Ecto neural progenitor cell (in vitro differentiated cells): Measurements from ENCODE around the gene MACROH2A1.

Source experiments
- DNase-seq: peaks from one replicate; pipeline ENCODE4 v3.0.0-alpha.2; 2018; ENCODE audit warnings: low spot score

MACROH2A1 gene

DNA sequence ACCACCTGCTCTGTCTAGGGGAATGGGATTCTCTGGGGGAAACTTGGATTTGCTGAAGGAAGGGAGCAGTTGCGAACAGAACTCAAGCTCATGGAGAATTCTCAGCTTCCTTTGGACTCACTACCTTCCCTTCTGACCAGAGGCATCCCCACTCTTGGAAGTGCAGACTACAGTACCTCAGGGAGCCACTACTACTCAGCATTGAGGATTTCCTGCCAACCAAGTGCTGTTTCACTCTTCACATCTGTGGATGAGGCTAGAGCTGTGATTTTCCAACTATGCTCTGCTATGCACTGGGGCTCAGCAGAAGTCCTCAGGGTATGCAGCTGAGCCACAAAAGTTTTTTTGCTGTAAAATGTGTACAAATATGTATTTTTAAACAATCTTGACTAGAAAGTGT lies 43.9 kb downstream of the MACROH2A1 start:
- DNase-seq: no peak

DNA sequence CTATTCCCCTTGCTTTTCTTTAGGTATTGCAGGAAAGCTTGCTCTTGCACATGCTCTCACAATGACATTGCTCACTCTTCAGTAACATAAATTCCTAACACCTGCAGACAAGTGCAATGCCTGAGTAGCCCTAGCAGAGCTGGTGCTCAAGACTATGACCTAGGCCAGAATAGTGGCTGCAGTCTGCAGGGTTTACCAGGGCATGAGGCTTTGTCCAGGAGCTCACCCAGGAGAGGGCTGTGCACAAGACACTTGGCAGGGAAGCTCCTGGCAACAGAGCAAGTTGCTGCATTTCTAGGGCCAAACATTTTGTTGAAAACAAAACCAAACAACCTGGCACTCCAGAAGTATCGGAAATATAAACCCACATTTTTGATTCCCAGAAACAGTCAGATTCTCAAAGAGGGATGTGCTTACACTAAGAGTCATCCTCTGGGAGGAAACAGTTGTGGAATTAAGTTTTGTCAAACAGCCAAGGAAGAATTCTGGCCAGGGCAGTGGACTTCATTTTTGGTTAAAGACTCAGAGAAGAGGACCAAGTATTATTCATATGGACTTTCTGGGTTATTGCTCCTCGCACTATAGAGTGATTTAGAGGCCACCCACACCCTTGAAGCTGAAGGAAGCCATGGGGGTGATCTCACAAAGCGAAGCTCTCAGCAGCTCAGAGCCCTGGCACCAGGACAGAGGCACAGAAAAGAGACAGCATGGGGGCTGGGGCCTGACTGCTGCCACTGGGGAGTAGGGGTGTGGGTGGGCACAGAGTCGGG lies 44.9 kb downstream of the MACROH2A1 start:
- no peak for DNase-seq

DNA sequence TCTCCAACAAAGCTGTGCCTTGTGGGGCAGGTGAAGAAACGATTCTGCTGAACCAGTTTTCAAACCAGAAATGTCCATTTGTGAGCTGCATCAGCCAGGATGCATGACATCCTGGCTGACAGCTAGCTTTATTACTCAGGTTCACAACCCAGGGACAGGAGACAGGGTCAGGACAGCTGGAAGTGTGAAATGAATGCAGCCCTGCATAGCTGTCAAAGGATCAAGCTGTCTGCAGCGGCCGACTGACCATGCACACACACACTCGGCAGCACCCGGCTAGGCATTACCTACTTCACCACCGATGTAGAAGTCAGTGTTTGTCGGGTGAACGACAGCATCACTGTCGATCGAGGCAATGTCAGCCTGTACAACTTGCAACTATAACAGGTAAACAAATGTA lies 48.5 kb downstream of the MACROH2A1 start:
- DNase-seq: no peak

DNA sequence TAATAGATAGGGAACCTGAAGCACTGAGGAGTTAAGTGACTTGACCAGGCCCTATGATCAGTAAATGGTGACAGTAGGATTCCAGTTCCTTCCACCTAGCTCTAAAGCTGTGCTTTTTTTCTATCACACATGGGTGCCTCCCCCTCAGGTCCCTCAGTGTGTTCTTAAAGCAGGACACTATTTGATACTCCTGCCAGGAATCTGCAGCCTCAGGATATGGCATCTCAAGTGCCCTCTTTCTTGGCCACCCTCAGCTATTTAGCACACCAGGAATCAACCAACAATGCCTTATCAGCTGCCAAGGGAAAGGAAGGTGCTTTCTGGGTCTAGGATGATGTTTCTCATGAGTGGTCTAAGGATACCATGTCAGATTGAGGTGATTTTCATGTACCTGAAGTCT lies 49.1 kb downstream of the MACROH2A1 start:
- DNase-seq: no peak

DNA sequence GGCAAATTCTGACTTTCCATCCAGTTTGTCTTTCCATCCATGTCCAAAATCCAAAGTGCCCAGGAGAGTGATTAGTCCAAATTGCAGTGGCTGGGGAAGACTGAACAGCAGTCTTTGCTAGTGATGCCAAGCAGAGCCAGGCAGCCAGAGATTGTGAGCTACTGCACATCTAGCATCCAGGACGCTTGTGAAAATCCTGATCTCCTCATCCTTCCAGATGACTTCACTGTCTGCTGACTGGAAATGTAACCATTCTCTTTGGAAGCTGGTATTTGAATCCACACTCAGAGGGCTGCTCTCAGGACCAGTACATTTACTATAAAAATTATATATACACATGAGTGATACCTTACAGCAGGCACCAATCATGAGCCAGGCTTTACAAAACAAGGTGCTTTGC lies 49.6 kb downstream of the MACROH2A1 start:
- no peak for DNase-seq

DNA sequence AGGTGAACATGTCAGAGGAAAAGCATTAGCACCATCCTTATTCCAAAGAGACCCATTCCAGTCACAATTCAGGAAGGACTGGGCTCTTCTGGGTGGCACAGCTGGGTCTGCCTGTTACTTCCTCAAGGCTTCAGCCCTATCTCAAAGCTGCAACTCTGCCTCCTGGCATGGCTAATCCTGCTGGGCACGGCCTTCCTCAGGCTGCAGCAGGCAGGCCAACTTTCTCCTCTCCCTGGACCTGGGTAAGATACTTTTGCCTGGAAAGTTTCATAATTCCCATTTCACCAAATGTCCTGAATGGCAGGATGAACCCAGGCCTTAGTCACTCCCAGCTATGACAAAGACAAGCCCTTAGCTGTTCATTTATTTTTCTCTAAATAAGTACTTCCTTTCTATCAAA lies 50.1 kb downstream of the MACROH2A1 start:
- DNase-seq: no peak

DNA sequence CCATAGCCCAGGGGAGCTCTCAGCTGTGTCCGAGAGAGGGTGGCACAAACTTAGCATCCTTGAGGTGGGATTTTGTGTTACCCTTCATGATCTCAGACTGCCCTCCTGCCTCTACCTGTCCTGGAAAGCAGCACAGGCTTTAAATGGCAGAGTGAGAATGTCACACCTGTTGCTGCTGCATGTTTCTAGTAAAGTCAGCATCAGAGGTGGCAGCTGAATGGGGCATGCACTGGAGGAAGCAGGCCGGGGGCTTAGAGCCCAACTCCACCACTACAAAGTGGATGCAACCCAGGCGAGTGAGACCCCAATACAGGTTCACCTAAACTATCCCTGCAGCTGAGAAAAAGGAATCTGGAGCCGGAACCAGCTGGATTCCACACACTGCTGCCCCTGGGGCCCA lies 51.6 kb downstream of the MACROH2A1 start:
- no peak for DNase-seq

DNA sequence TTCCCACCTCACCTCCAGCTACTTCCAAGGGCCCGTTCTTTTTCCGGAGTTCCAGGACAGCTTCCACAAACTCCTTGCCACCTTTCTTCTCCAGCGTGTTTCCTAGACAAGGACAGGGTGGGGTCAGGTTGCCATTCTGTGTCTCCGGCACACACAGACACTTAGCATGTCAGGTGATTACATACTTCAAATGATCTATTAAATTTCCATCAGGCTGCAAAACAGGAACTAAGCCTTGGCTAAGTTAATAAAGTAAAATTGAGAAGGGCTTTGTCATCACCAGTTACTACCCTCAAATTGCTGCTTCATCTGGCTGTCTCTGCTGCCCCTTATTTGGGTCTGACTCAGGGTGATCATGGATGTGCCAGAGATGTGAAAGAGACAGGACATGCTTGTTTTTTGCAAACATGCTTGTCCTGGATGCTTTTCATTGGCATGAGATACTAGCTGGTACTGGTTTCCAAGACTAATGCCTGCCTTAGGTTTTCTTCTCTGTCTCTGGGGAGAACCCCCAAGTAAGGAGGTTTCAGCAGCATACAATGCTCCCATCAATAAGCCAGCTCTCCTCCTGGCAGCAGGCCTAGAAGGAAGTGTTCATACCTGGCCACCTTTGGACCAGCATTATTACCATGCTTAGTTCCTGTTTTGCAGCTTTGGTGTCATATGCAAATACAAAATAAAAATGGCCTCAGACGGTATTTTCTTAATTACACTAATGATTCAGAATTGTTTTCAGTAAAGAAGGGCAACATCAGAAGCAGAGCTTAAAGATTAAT lies 52.9 kb downstream of the MACROH2A1 start:
- DNase-seq: no peak

DNA sequence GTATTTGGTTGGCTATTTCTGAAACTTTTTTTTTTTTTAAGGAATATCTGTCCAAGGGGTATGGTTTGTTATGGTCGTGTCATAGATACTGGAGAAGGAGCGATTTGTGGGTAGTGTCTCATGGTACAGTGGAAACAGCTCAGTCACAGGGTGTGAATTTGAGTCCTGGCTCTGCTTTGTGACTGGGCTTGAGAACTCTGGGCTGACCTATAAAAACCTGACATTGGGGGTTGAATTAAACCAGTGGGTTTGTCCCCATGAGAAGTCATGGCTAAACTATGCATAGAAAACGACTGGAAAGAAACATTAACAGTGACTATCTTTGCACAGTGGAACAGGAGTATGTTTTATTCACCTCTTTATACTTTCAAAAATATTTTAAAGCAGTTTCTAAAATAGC lies 54.7 kb downstream of the MACROH2A1 start:
- DNase-seq: no peak

DNA sequence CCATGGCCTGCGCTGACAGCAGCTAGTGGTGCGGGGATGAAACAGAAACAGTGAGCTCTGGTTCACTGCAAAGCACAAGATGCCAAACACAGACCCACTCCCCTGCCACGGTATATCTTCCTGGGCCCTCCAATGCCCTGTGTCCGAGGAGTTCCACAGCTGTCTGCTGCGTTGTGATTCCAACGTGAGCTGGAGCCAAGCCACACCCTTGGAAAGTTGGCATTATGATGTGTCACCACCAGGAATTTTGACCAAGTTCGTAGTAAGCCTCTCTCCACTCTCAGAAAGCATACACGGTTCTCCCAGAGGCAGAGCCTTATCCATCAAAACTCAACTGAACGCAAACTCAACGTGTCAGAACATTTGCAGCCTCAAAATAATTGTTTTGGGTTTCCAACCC lies 55.6 kb downstream of the MACROH2A1 start:
- DNase-seq: no peak

DNA sequence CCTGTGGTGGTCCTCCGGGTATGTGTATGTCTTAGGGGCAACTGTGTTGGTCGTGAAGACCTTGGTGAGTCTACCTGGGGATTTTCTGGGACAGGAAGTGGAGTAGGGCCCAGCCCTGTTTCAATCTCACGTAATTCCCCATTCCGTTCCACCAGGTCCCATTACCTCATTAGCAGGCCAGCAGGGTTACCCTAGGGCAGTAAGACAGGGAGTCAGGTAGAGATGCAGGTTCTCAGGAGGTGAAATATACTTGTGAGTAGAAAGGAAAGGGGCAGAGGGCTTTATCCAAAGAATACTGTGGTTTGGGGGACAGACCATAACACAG lies 56.5 kb downstream of the MACROH2A1 start:
- no peak for DNase-seq

DNA sequence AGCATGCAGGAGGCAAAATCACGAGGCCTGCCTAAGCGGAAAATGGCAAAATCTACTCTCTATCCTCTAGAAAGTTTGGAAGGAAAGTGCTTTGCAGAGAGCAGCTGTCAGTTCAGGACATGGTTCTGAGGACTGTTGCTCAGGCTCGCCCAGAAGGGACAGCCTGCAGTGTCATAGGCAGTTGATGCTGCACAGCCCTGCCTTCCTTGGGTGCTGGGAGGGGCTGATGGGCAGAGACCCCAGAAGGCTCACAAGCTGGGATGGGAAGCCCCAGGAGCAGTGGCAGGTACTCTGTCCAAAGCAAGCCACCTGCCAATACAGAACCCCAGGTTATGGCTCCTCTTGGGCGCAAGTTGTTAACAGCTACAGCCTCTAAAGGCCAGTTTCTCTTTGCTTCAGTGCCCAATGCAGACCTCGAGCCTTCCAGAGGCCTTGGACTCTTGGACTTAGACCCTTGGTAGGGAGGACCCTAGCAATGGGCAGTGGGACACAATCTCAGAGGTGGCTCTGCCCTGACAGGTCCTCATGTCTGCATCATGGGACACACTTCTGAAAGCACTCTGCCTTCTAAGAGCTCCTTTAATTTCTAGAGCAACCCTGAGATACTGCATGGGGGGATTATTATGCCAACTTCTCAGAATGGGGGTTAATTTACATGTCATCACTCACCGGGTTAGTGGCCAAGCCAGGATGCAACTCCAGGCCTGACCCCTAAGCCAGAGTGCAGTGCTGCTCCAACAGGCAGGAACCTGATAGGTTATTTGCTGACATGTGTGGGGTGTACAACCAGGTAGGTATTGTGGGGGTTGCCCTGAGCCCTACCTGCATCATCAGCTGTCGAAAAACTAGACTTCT lies 57.1 kb downstream of the MACROH2A1 start:
- DNase-seq: no peak

DNA sequence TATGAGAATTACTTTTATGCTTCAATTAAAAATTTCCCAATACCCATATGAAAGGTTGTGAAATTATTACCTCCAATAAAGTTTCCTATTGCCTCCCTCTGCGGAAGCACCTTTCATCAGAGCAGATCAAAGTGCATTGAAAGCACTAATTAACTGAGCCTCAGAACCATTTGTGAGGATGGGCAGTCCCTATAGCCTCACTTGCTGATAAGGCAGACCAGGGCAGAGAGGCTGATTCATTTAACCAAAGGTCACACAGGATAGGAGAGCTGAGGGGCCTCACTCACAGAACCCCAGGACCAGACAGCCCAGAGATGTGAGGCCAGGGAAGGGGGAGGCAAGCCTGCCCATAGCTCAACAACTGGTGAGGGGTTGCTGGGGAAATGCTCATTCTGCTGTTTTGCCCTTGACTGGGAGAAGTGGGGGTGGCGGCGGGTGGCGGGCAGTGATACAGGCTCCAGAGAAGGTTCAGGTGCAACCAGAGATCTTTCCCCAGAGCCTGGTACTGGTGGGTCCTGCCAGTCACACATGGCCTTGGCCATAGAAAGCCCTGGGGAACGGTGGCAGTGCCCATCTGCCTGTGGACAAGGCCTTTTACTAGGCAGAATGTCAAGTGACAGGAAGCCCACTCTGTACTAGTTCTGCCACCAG lies 57.9 kb downstream of the MACROH2A1 start:
- no peak for DNase-seq

DNA sequence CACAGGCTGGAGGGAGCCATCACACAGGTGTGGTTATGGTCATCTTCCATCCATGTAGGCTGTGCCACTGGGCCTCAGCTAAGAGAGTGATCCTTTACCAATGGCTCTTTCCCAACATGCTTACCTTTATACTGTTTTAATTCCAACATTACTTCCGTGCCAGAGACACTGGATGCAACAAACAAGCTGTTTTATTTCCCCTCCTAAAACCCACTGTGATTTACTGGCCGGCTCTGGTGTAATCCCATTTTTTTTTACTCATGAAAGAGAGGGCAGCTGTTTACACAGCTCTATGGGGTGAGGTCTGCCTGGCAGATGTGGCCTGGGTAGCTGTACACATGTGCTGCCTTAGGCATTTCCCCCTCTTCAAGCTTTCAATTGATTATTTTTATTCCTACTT lies 58.5 kb downstream of the MACROH2A1 start:
- no peak for DNase-seq

DNA sequence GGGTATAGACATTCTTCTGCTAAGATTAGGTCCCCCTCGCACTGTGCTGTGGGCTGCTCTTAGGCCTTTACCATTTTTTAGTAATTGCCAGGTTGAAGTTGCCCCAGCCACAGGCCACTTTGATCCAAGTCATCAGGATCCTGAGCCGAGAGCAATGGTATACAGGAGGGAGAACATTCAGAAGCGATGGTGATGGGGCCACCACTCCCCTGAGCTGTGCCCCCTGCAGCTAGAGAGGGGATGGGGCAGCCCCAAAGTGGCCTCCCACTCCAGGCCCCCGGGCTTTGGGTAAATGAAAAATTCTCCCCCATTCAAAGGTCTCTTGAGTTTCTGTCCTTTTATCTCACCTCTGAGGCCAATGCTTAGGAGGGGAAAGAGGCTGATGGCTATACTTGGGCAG lies 59.4 kb downstream of the MACROH2A1 start:
- DNase-seq: no peak

DNA sequence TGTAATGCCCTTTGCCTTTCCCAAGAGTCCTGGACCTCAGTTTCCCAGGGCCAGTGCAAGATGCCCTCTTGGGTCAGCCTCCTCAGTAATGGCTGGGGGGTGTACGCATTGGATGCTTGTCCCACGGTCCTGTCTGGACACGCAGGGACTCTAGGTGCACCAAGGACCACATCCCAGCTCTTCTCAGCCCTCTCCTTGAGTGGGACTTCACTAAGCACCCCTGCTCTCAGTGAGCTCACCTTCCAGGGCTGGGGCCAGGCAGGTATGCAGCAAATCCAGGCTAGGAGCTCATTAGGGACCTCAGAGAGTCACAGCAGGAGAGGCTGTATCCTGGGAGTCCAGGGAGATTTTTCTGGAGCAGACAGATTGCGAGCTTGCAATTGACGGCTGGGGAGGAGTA lies 59.8 kb downstream of the MACROH2A1 start:
- DNase-seq: no peak

DNA sequence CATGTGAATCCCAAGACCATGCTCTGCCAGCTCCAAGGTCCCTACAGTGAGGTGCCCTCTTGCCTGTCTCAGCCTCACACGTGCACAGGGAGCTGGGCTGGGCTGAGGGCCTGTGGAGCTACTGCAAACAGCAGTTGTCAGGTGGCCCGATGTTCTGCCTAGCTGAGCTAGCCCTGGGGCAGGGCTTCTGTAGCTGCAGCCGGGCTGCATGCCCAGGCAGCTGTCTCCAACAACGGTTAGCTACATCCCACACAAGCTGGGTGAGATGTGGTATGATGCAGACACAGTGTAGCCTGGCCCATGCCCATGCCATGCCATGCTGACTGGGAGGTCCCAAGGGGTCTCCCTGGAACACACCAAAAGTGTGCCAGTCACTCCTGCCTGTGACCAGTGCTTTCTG lies 62.0 kb downstream of the MACROH2A1 start:
- DNase-seq: no peak

DNA sequence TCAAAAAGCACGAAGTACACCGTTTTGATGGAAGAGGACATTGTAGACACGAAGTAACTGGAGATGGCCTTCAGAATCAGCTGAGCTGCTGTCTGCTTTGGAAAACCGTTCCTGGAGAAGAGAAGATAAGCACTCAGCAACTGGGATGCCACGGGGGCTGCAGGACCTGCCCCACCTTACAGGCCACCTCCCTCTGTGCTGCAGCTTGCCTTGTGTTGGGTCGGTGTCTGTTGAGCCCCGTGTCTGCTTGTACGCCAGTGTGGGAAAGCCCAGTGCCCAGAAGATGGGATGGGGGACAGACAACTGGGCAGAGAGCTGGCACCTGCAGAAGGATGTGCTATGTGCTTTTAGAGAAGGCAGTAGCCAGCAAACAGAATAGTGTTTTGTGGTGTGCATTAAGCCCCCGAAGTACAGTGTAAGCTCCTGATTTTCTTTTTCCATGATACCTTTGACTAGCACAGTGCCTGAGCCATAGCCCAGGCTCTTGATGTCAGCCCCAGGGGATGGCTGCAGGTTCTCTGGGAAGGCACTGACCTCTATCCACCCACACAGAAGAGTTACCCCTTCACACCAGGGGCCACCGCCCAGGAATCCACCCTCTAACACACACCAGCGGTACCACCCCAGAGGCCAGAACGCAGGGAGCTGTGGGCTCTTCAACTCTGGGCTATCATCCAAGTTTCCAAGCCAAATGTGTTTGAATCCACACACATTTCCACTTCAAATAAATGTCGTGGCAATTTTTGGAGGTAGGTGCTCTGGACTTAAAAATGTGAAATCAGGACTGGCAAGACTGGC lies 63.8 kb downstream of the MACROH2A1 start:
- no peak for DNase-seq

DNA sequence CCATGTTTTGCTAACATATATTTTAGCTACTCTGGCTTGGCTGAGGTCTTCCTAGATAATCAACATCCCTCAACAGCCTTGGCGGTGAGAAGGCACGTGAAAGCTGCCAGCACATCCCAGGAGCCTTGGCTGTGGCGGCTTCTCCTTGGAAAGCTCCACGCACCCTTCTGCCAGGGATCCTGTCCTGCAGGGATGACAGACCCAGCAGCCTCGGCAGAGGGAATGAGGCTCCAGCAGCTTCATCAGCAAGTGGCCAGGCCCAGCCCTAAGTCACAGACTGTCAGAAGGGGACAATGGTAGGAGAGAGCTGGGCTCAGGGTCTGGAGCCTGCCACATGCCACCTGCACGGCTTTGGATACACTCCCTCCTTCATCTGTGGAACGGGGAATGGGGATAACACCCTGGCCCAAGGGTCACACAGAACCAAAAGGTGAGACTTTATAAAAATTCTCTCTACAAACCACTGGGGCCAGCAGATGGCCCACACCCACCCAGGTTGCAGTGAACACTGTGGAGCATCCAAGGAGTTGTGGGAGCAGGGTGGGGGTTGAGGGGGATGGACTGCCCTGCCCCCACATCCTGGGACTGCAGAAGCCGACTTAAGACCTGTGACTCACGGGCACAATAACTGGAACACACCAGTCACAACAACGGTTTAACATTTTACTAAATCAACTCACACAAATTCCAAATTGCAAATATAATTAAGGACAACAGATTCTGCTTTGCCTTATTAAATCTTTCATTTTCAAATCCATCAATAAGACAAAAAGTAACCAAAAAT lies 65.1 kb downstream of the MACROH2A1 start:
- DNase-seq: no peak

DNA sequence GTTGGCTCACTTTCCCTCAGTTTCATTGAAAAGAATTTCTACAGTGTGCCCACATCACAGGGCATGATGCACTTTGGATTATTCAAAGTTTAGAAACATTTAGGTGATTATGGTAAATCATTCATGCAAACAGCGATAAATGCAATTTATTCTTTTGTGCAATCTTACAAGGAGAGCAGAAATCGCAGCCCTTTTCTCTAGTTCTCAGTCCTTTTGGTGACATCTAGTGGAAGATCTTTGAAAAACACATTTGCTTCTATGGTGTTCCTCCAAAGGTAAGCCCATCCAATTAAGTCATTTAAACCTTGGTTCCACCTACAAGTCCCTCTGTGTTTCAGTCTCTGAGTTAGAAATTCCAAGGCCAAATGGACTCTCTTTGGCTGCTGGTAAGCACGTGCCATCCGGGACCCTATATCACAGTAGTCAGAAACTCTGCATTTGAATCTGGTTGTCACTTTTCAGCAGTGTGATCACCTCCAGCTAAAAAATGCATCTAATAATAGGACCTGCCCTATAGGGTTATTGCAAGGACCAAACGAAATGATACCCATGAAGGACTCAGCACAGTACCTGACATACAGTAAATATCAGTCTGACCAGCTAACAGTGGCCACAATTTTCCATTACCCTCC lies 66.4 kb downstream of the MACROH2A1 start:
- DNase-seq: no peak
